ENCODE results near the gene DGKG.

DNA sequence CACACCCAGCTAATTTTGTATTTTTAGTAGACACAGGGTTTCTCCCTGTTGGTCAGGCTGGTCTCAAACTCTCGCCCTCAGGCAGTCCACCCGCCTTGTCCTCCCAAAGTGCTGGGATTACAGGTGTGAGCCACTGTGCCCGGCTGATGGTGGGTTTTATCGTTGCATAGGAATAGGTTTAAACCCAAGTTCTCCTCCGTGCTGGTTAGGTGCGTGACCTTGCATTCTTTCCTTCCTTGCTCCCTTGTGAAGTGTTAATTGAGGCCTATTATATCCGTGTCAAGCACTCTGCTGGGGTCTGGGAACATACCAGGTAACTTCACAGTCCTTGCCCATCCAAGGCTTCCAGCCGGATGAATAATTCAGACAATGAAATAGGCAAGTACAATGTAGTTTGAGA lies 233.9 kb downstream of the DGKG start:
- TF ChIP-seq YY1 (IDR thresholded peaks at IDR 0.05; ENCODE audit: insufficient read depth, insufficient read length) (no peak), SUZ12 (IDR thresholded peaks at IDR 0.05; ENCODE audit: extremely low read depth, insufficient read depth, insufficient read length) (no peak), ZNF274 (IDR thresholded peaks at IDR 0.05; ENCODE audit: low read depth, low read length) (no peak)

All from NT2/D1 (cell line).